Inflammatory macrophage treated with lipopolysaccharide for 4 hours (primary cell): Measurements from ENCODE around the gene C3AR1.
"Not testable (repeated sequence)": the region's sequence is repeated elsewhere in the genome, so short reads cannot be mapped to it uniquely, and the experiment has no call there.

Experiments
- DNase-seq: peaks from one replicate; pipeline ENCODE4 v3.0.0-alpha.2; 2020

Gene C3AR1

DNA sequence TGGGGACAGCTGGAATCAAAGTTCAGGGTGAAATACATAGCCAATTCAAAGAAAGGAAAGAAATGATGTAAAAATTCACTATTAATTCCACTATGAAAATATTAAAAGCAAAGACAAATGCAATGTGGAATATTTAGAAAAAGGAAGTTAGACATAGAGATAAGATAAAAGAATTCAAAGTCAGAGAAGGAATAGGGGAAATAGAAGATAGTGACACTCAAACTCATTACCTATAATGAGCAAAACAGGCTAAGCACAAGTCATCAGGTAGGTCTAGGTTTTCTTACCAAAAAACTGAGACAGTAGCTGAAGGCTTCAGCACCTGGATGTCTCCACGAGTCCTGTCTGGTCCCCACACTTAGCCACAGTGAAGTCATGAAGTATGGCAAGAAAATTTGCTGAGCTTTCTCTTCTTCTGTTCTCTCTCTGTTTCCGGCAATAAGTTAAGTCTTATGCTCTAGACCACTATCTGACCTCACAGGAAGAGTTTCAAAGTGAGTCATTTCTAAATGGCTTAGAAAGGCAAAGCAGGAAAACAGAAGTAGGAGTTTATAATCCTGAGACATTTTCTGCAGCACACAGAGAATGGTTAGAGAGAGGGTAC, at the start of gene C3AR1:
TSS of gene C3AR1 (minus strand) at position 369 of the 604 bp plus-strand sequence. CDS start 6,174 bp downstream, outside the sequence.
- peak; percentile 96 for DNase-seq

DNA sequence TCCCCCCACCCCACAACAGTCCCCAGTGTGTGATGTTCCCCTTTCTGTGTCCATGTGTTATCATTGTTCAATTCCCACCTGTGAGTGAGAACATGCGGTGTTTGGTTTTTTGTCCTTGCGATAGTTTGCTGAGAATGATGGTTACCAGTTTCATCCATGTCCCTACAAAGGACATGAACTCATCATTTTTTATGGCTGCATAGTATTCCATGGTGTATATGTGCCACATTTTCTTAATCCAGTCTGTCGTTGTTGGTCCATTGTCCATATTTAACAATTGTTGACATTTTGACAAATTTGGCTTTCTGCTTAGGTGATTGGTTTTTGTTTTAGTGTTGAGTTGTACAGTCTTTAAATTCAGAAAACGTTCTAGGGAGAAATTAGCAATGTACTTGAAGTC, 47.0 kb upstream of the C3AR1 start:
- DNase-seq, result not testable (repeated sequence)

DNA sequence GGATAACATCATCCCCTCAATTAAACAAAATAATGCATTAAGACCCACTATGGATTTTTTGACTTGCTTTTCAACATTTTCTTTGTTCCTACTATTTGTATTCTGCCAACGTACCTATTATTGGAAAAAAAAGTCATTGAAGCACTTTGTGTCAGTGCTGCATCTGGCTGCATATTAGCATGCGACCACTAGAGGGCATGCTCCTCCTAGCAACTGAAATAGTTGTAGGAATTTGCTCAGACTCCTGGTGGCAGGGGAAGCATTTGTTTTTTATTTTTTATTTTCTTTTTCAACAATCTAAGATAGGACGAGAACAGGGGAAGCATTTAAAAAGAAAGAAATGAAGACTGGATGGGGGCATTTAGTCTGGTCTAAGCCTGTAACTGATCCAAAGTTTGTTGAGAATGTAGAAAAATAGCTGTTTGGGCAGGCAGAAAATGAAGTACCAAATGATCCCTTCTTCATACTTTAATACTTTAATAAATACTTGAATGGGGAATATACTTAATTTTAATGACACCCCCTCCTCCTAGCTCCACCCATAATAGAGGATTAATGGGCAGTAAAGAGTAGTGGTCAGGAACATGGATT, 42.7 kb upstream of the C3AR1 start:
- DNase-seq, result peak; percentile 76

DNA sequence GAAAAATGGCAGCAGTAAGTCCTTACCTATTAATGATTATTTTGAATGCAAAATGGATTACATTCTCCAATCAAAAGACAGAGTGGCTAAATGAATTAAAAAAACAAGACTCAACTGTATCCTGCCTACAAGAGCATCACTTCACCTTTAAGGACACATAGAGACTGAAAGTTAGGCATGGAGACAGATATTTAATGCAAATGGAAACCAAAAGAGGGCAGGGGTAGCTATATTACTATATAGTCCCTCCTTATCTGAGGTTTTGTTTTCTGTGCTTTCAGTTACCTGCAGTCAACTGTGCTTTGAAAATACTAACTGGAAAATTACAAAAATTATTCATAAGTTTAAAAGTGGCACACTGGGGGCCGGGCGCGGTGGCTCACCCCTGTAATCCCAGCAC, 33.1 kb upstream of the C3AR1 start:
- DNase-seq, result no peak

DNA sequence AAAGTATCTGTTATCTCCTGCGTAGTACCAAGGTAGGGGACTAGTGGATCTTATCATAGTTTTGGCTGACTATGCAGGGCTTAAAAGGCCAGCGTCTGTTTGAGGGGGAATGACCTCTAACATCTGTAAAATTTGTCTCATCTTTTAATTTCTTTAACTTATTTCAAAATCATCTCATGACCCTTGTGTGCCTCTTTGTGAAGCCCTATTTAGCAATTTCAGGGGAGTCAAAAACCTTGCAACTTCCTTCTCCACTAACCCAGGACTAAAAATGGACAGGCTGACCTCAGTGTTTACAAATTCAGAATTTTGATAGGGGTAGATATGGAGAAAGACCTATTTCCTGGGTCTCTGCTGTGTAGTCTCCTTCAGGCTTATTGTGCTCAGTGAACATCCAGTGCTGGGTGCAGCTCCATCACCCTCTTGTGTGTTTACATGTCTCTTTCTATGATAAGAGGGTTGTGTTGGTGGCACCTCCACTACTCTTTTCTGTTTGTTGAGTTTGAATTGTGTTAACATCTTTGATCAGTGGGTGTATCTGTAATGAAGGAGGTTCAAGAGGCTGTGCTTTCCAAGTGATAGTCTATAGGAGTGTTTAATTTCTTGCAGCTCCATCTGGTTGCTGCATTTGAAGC, 30.2 kb upstream of the C3AR1 start:
- peak; percentile 66 for DNase-seq

DNA sequence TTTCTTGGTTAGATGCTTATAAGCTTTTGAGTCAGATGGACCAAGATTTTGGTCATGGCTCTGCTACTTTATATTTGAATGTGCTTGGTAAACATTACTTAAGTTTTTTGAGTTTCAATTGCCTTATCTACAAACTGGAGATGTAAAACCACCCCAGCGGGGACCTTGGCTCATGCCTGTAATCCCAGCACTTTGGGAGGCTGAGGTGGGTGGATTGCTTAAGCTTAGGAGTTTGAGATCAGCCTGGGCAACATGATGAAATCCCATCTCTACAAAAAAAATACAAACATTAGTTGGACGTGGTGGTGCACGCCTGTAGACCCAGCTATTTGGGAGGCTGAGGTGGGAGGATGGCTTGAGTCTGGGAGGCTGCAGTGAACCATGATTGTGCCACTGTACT, 27.1 kb upstream of the C3AR1 start:
- peak; percentile 22 for DNase-seq

DNA sequence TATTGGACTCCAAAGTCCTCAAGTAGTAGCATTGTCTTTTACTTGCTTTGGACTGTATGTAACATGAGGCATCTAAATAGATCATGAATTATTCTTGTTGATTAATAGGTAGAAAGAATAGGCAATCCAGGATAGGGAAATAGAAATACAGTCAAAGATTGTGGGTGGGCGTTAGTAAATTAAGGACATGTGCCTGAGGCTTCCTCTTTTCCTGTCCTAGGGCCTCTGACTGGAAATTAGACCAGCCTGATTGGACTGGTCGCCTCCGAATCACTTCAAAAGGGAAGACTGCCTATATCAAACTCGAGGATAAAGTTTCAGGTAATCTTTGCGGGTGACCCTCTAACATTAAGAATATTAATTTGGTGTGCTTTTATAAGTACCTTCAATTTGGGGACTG, 23.6 kb upstream of the C3AR1 start:
- peak; percentile 70 for DNase-seq

DNA sequence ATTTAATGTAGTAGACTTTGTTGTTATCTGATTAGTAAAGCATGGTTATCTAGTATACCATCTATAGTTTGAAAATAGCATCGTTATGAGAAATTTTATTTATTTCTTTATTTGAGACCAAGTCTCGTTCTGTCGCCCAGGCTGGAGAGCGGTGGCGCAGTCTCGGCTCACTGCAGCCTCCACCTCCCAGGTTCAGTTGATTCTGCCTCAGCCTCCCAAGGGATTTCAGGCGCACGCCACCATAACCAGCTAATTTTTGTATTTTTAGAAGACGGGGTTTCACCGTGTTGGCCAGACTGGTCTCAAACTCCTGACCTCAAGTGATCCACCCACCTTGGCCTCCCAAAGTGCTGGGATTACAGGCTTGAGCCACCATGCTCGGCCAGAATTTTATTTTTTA, 23.1 kb upstream of the C3AR1 start:
- DNase-seq, result not testable (repeated sequence)

DNA sequence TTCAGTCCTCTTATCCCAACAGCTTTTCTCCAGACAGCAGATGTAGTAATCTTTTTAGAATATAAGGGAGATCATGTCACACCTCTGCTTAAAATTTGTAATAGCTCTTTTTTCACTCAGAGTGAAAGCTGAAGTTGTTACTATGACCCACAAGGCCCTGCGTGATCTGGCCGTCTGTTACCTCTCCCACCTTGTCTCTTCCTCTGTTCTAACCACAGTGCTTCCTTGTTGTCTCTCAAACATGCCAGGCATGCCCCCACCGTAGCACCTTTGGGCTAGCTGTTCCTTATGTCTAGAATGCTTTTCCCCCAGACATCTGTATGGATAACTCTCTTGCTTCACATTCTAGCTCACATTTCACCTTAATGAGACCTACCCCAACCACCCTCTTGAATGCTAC, 22.4 kb upstream of the C3AR1 start:
- DNase-seq, result peak; percentile 37

DNA sequence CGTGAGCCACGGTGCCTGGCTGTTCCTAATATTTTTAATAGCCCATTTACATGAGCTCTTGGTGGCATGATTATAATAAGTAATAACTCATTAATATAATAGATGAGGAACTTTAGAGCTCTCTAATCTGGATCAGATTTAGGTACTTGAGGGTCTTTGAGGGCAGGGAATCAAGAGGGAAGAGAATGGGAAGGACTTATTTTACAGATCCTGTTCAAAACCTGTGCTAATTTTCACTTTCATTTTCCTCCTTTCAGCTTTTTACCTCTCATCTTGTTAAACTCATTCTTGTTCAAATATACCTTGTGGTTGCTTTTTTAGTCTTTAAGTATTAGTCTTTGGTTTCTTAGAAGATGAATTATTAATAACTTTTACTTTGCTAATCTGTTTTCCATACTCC, 21.5 kb upstream of the C3AR1 start:
- DNase-seq, result peak; percentile 12

DNA sequence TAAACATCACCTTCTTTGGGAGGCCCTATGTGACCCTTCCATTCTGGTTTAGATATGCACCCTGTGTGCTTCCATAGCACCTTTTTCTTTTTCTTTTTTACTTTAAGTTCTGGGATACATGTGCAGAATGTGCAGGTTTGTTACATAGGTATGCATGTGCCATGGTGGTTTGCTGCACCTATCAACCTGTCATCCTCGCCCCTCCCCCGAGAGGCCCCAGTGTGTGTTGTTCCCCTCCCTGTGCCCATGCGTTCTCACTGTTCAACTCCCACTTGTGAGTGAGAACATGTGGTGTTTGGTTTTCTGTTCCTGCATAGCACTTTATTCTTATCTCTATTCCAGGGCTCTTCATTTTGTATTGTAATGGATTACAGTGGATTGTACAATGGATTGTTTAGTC, 18.2 kb upstream of the C3AR1 start:
- not testable (repeated sequence) for DNase-seq

DNA sequence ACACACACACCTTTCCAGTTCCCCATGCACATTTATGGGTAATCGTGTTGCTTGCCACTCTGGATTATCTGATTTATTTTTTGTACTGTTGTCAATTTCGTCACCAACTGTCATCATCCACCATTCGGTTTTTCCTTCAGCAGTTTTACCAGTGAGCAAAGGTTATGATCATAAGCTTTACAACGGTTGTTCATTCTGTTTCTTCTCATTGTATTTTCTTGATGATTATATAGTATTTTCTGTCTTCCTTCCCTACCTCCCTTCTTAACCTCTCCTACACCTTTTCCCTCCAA, 16.6 kb upstream of the C3AR1 start:
- DNase-seq, result no peak

DNA sequence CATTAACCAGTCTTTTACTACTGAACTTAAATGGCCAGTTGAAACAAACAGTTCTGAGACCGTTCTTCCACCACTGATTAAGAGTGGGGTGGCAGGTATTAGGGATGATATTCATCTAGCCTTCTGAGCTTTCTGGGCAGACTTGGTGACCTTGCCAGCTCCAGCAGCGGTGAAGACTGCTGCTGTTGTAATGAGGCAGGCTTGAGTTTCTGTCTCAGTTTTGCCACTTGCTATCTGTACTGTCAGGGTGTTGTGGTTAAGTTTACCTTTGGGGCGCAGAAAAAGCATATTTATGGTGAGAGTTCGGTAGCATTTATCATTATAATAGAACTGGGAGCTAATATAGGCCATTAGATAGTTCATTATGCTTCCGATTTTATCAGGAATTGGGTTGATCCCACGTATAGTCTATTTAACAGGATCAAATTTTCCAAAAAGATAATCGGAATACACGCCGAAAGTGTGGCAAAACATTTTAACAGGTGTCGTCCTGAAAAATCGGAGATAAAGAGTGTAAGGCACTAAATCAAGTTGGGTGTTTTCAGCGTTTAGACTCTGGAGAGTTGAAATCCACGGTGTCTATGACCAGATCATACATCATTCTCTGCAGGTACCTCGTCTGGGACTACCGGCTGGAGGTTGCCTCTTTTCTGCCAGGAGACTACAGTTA, 15.2 kb upstream of the C3AR1 start:
- DNase-seq, result peak; percentile 49

DNA sequence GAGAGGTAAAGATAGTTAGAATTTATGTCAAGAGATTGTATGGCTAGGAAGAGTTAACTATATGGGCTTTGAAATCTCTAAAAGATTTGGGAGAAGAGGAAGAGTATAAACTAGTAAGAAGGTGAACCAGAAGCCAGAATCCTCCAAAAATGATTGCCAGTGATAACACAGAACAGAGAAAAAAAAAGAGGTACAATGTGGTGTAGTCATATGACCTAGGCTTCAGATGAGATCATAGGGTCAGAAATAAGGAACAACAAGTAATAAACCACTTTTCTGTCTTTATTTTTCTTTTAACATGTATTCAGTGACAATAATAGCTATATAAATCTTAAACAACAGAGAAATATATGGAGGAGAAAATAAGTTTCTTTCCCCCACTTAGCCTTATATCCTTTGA, 14.0 kb upstream of the C3AR1 start:
- peak; percentile 82 for DNase-seq

DNA sequence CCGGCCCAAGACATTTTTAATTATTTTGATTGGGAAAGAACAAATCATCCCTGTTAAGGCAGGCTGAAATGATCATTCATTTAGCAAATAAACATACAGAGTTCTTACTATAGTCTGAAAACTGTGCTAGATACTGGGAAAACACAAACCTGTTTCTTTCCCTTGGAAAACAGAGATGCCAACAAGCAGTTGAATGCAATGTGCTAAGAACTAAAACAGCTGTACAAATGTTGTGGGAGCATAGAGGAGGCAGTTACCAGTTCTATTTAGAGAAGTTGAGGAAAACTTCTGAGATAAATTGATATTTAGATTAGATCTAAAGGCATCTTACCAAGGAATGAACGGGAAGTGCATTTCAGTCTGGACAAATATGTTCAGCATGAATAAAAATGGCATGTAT, 12.8 kb upstream of the C3AR1 start:
- no peak for DNase-seq

DNA sequence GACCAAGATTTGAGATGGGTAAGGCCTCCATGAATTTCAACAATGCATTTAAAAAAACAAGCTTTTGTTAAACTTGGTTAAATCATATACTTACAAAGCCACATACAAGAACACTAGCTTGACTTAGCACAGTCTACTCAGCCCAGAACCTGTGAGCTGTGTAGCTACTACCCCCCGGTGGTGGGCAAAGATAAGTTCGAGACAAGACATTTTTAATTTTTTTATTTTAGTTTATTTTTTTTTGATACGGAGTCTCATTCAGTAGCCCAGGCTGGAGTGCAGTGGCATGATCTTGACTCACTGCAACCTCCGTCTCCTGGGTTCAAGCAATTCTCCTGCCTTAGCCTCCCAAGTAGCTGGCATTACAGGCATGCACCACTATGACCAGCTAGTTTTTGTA, 12.2 kb upstream of the C3AR1 start:
- DNase-seq, result peak; percentile 71

DNA sequence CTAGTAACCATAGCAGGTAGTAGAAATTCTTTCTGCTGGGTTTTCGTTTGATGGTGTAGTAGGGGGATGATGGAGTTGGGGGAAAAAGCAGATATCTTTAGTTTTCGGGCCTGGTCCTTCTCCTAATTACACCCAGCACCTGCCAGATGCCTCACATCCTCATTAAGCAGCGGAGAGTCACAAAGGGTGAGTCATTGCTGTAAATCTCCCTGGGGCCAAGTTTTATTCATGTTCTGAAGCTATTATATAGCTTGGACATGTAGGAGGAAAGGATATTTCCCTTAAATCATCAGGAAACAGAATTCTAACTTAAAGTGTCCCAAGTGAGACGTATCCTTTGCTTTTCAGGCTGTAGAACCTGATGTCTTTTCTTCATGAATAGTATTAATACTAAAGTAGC, 11.0 kb upstream of the C3AR1 start:
- peak; percentile 57 for DNase-seq

DNA sequence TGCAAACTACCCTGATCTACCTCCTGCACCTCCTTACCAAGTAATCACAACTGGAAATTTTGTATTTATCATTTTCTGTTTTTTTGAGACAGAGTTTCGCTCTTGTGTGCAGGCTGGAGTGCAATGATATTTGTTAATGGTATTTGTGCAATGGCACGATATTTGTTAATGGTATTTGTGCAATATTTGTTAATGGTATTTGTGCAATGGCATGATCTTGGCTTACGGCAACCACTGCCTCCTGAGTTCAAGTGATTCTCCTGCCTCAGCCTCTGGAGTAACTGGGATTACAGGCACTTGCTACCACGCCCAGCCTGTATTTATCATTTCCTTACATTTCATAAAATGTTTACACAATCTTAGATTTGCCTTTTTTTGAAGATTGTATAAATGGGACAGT, 10.2 kb upstream of the C3AR1 start:
- peak; percentile 73 for DNase-seq

DNA sequence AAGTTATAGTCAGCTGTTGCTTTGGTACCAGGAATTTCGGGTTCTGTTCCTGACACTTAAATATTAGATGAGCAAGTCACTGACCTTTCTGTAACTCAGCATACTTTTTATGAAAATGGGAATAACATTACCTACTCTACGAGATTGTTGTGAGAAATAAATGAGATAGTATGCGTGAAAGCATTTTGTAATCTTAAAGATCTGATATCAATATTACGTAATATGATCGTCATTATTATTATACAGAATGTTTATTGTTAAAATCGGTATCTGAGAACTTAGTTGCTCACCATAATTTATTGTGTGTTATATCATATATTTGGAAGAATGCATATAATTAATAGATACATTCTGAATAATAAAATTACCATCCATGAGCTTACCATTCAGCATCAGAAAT, 9.8 kb upstream of the C3AR1 start:
- no peak for DNase-seq

DNA sequence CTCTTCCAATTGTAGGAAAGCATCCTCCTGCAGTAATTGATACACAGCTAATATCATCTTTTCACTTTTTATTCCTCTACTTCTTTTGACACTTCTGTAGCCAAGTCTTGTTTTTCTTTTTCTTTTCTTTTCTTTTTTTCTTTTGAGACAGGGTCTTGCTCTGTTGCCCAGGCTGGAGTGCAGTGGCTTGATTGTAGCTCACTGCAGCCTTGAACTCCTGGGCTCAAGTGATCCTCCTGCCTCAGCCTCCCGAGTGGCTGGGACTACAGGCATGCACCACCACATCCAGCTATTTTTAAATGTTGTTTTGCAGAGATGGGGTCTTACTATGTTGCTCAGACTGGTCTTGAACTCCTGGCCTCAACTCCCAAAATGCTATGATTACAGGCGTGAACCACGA, 5.7 kb upstream of the C3AR1 start:
- not testable (repeated sequence) for DNase-seq

DNA sequence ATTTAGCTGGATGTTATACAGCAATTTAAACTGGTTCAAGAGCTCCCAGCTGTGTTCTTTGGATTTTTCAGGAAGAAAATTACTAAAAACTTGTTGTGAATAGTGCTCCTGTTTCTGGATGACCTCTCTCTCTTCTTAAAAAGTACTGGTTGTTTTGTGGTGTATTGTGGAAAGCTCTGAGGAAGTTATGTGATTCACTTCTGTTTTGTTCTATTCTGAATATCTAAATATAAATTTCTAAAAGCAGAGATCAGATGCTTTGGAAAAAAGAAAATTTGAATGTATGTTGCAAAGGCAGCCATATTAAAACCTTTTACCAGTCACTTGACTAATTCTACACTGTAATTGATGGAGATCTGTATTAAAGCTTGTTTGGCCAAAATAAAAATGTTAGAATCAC, 3.4 kb upstream of the C3AR1 start:
- peak; percentile 53 for DNase-seq

DNA sequence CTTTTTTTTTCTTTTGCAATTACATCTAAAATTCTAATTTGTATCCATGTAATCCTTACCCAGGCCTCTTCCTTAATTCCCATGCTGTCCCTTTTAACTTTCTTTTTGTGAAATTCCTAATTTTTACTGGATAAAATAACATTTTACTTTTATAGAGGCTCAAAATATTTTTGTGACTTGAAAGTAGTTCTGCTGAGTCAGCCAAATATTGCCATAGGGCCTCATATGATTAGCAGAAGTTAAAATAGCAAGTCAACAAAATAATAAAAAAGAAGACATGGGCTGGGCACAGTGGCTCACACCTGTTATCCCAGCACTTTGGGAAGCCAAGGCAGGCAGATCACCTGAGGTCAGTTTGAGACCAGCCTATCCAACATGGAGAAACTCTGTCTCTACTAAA, 2.0 kb downstream of the C3AR1 start:
- no peak for DNase-seq

DNA sequence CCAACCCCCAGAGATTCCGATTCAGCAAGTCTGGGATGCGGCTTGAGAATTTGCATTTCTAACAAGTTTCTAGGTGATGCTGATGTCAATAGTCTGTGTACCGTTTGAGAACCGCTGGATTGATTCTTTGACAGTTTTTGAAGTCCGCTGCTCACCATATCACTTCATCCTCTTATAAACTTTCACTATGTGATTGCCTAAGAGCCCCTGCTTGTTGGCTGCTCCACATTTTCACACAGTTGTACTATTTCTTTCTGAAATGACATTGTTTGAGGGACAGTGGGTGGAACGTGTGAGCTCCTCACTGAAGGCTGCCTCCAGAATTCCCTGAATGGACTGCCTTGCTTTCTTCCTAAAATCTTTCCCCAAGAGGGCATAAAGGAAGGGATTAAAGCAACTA, 7.7 kb downstream of the C3AR1 start:
- DNase-seq, result peak; percentile 70

DNA sequence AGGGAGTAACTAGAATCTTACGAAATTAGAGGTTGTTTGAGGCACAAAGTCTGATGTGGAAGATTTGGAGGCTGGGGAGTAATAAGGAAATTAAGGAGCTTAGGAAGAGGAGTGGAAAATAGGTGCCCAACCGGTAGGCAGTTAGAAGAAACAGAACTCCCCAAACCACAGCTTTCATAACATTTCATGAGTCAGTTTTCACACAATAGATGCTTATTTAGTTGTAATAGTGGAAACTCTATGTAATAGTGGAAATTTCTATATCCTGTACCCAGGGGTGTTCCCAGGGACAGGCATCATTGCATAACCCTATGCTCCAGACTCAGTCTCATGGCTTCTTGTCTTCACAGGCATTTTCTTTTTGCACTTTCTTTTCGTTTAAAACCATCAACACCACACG, 8.3 kb downstream of the C3AR1 start:
- peak; percentile 98 for DNase-seq
